Measurements from ENCODE around the gene TBATA.

TBATA gene

GRCh38 chr10:70785190-70785589 is at the start of gene TBATA:
Gene TBATA, minus strand, starts transcription at chr10:70785377. Its CDS starts 1,998 bp downstream, at chr10:70783379.
- DNase-seq = no peak

- DNase-seq = no peak
Measured at GRCh38 chr10:70834441-70835151, 49.4 kb upstream of the TBATA start.

- DNase-seq = no peak
Measured at GRCh38 chr10:70834021-70834420, 48.8 kb upstream of the TBATA start.

GRCh38 chr10:70833601-70834000 is 48.4 kb upstream of the TBATA start:
- no peak for DNase-seq

- no peak for DNase-seq
Measured at GRCh38 chr10:70832852-70833528, 47.8 kb upstream of the TBATA start.

GRCh38 chr10:70832221-70832620 is 47.0 kb upstream of the TBATA start:
- DNase-seq = no peak

- no peak for DNase-seq
Measured at GRCh38 chr10:70830164-70830563, 45.0 kb upstream of the TBATA start.

- no peak for DNase-seq
Measured at GRCh38 chr10:70829543-70829942, 44.4 kb upstream of the TBATA start.

- no peak for DNase-seq
Measured at GRCh38 chr10:70828923-70829322, 43.7 kb upstream of the TBATA start.

GRCh38 chr10:70827086-70827757 is 42.0 kb upstream of the TBATA start:
- DNase-seq = no peak

GRCh38 chr10:70822076-70822820 is 37.1 kb upstream of the TBATA start:
- no peak for DNase-seq

- peak in 1 of 2 experiments; percentile 26 for DNase-seq
Measured at GRCh38 chr10:70820976-70821750, 36.0 kb upstream of the TBATA start.

- DNase-seq = peak; percentile 49 to 62
Measured at GRCh38 chr10:70816220-70816894, 31.2 kb upstream of the TBATA start.

- peak; percentile 89 to 91 for DNase-seq
Measured at GRCh38 chr10:70815504-70816219, 30.5 kb upstream of the TBATA start, which contains the start of gene SGPL1. Gene SGPL1, plus strand, starts transcription at chr10:70815948. Its CDS starts 906 bp downstream, at chr10:70816854.

- no peak for DNase-seq
Measured at GRCh38 chr10:70814126-70814525, 28.9 kb upstream of the TBATA start.

GRCh38 chr10:70812814-70813213 is 27.6 kb upstream of the TBATA start:
- no peak for DNase-seq

GRCh38 chr10:70811881-70812280 is 26.7 kb upstream of the TBATA start:
- DNase-seq = no peak

- no peak for DNase-seq
Measured at GRCh38 chr10:70810967-70811366, 25.8 kb upstream of the TBATA start.

- no peak for DNase-seq
Measured at GRCh38 chr10:70809726-70810125, 24.5 kb upstream of the TBATA start.

- DNase-seq = no peak
Measured at GRCh38 chr10:70809011-70809611, 23.9 kb upstream of the TBATA start.

- no peak for DNase-seq
Measured at GRCh38 chr10:70807556-70807955, 22.4 kb upstream of the TBATA start.

All from activated CD4-positive, alpha-beta T cell treated with anti-CD3 and anti-CD28 coated beads, Interleukin-2, amount 50 U/mL, for 48 hours (primary cell).